HepG2 (cell line): Measurements from ENCODE around the gene ENTPD6. TPM values are rescaled to one million over a fixed set of nuclear protein-coding genes. Genes with fewer than 3 reads are reported as not detected.
A peak's percentile ranks its signal among the peaks of the same experiment; 100 is the strongest.

Experiments
- ARNT ChIP-seq: fragments of 450-650 bp; IDR thresholded peaks from 2 replicates; pipeline ENCODE4 v1.6.1; 2017
- FOXP4 ChIP-seq: sonication (generic); formaldehyde crosslinking; IDR thresholded peaks from 2 replicates; pipeline ENCODE4 v1.4.0; 2020; ENCODE audit warnings: missing genetic modification reagents
- GABPB1 ChIP-seq: IDR thresholded peaks from 2 replicates; pipeline ENCODE4 v1.6.1; 2016; ENCODE audit warnings: mild to moderate bottlenecking, missing genetic modification reagents, moderate library complexity, missing compliant biosample characterization
- MXD3 ChIP-seq: IDR thresholded peaks from 2 replicates; pipeline ENCODE4 v1.6.1; 2016; ENCODE audit warnings: mild to moderate bottlenecking, missing biosample characterization, missing genetic modification reagents
- PATZ1 ChIP-seq: sonication (generic); formaldehyde crosslinking; IDR thresholded peaks from 2 replicates; pipeline ENCODE4 v1.4.0; 2020; ENCODE audit warnings: missing genetic modification reagents
- PRDM10 ChIP-seq: sonication (generic); formaldehyde crosslinking; IDR thresholded peaks from 2 replicates; pipeline ENCODE4 v1.4.0; 2020; ENCODE audit warnings: low read depth, missing genetic modification reagents
- TGIF2 ChIP-seq: IDR thresholded peaks from 2 replicates; pipeline ENCODE4 v1.6.1; 2016; ENCODE audit warnings: control low read depth, missing compliant biosample characterization
- ZBTB38 ChIP-seq: sonication (generic); formaldehyde crosslinking; IDR thresholded peaks from 2 replicates; pipeline ENCODE4 v1.5.1; 2020; ENCODE audit warnings: mild to moderate bottlenecking, missing genetic modification reagents
- ZNF616 ChIP-seq: sonication (generic); formaldehyde crosslinking; IDR thresholded peaks from 2 replicates; pipeline ENCODE4 v1.5.0; 2020; ENCODE audit warnings: low read depth, mild to moderate bottlenecking, missing genetic modification reagents
- ZZZ3 ChIP-seq: sonication (generic); formaldehyde crosslinking; IDR thresholded peaks from 2 replicates; pipeline ENCODE4 v1.4.0; 2020; ENCODE audit warnings: missing genetic modification reagents, mild to moderate bottlenecking, borderline replicate concordance
- polyA plus RNA-seq, 8 experiments: library from polyadenylated mRNA; depleted of rRNA in 3 of 8; stranded (reverse) in 7 of 8; unstranded in 1 of 8; fragments of >200 nt; fragmentation: Illumina TruSeq in 4 of 8; extraction: Trizol in 4 of 8; gene quantifications; 2 replicates each; pipeline versions ENCODE4 v1.2.1 to v1.2.3, GENCODE V29; 2011 to 2016; ENCODE audit warnings: low read depth in 4 of 8, missing spikeins in 1 of 8, mixed read lengths in 1 of 8; ENCODE audit not compliant: insufficient read depth in 1 of 8
- total RNA-seq, 5 experiments: library from RNA; depleted of rRNA; stranded (reverse); fragments of >200 nt; fragmentation: Illumina TruSeq; extraction: Trizol; gene quantifications; 2 replicates each; pipeline ENCODE4 v1.2.3, GENCODE V29; 2016; ENCODE audit warnings: low read depth in 1 of 5

ENTPD6 gene
- total and polyA plus RNA-seq, 2 of the 13 experiments (the other 11 are each of a cell fraction or from before 2014, with no cell fraction given): 164 to 172 TPM

GRCh38 chr20:25226433-25227316 lies 31.2 kb downstream of the ENTPD6 start (continued):
- TF ChIP-seq ZNF616 (CRISPR knock-in tag): peak; percentile 87; the same call in 1 of the 2 replicates
- peak; percentile 45; the same call in 1 of the 2 replicates for TF ChIP-seq MXD3 (CRISPR knock-in tag)
- no peak for TF ChIP-seq PRDM10 (CRISPR knock-in tag)
- peak; percentile 64 for TF ChIP-seq FOXP4
- peak; percentile 63 for TF ChIP-seq PATZ1 (CRISPR knock-in tag)
- TF ChIP-seq ZBTB38: peak; percentile 67
- no peak for TF ChIP-seq ZZZ3 (CRISPR knock-in tag)
- peak; percentile 28; the same call in 1 of the 2 replicates for TF ChIP-seq TGIF2
- TF ChIP-seq ARNT: no peak
- peak; percentile 34; the same call in 1 of the 2 replicates for TF ChIP-seq GABPB1 (CRISPR knock-in tag)
